ENCODE results near the gene MAP3K20. TPM values are rescaled to one million over a fixed set of nuclear protein-coding genes. Genes with fewer than 3 reads are reported as not detected.

MAP3K20 gene
- total RNA-seq, 1 experiment from 2014 or later, result 44.5 TPM

GRCh38 chr2:173175222-173175621 lies 99.6 kb downstream of the MAP3K20 start:
- H3K27me3 ChIP-seq (replicated peaks; ENCODE audit: control insufficient read depth, insufficient read depth, low read length), result no peaks in the 10 kb centered on the region
- no peaks in the 10 kb centered on the region; the same call in 1 of the 2 replicates for H3K4me1 ChIP-seq
- Mint-ChIP-seq H3K4me3 (ENCODE audit: unreplicated experiment) (no peak overlapping the region), H3K9me3 (ENCODE audit: unreplicated experiment) (no peaks in the 10 kb centered on the region), H3K27me3 (ENCODE audit: insufficient read depth, unreplicated experiment) (no peaks in the 10 kb centered on the region), H3K36me3 (ENCODE audit: insufficient read depth, unreplicated experiment) (peaks cover 7% of the 10 kb centered on the region), H3K27ac (ENCODE audit: unreplicated experiment) (no peak overlapping the region), H3K4me1 (ENCODE audit: low read depth, unreplicated experiment) (peaks cover 9% of the 10 kb centered on the region)
- no TSS peak for BruUV-seq (replicated peaks)
- CTCF ChIA-PET, result no interaction called here
- intact Hi-C loops (cut with micrococcal nuclease; ENCODE audit: unreplicated experiment), result no loop called here
- no peak for TF ChIP-seq CTCF (IDR thresholded peaks at IDR 0.05; ENCODE audit: insufficient read depth in 1 of 2, low read depth in 1 of 2, low read length in 1 of 2, severe bottlenecking in 1 of 2, unreplicated experiment in 1 of 2)
- POLR2A ChIA-PET, result no interaction called here
- H3K36me3 ChIP-seq (ENCODE audit: control insufficient read depth, insufficient read depth, low read length), result no peaks in the 10 kb centered on the region
- no peak overlapping the region for H3K4me3 ChIP-seq (ENCODE audit: low read depth, low read length)
- DNase-seq, result no peak
- H3K9me3 ChIP-seq, result no peaks in the 10 kb centered on the region

GRCh38 chr2:173181982-173182381 lies 106.3 kb downstream of the MAP3K20 start:
- ChIA-PET CTCF (no interaction called here), POLR2A (no interaction called here)
- Histone ChIP-seq H3K4me1 (no peaks in the 10 kb centered on the region; the same call in 1 of the 2 replicates), H3K9me3 (no peaks in the 10 kb centered on the region), H3K36me3 (ENCODE audit: control insufficient read depth, insufficient read depth, low read length) (no peaks in the 10 kb centered on the region), H3K4me3 (ENCODE audit: low read depth, low read length) (no peak overlapping the region), H3K27me3 (replicated peaks; ENCODE audit: control insufficient read depth, insufficient read depth, low read length) (no peaks in the 10 kb centered on the region)
- DNase-seq, result no peak
- TF ChIP-seq CTCF (IDR thresholded peaks at IDR 0.05; ENCODE audit: insufficient read depth in 1 of 2, low read depth in 1 of 2, low read length in 1 of 2, severe bottlenecking in 1 of 2, unreplicated experiment in 1 of 2), result no peak
- BruUV-seq (replicated peaks), result no TSS peak
- H3K4me3 Mint-ChIP-seq (ENCODE audit: unreplicated experiment), result no peak overlapping the region
- H3K27me3 Mint-ChIP-seq (ENCODE audit: insufficient read depth, unreplicated experiment), result no peaks in the 10 kb centered on the region
- no peaks in the 10 kb centered on the region for H3K9me3 Mint-ChIP-seq (ENCODE audit: unreplicated experiment)
- no peaks in the 10 kb centered on the region for H3K4me1 Mint-ChIP-seq (ENCODE audit: low read depth, unreplicated experiment)
- H3K27ac Mint-ChIP-seq (ENCODE audit: unreplicated experiment), result no peak overlapping the region
- intact Hi-C loops (cut with micrococcal nuclease; ENCODE audit: unreplicated experiment), result no loop called here
- no peaks in the 10 kb centered on the region for H3K36me3 Mint-ChIP-seq (ENCODE audit: insufficient read depth, unreplicated experiment)

GRCh38 chr2:173184031-173185004 lies 108.7 kb downstream of the MAP3K20 start:
- Histone ChIP-seq H3K9me3 (no peaks in the 10 kb centered on the region), H3K36me3 (ENCODE audit: control insufficient read depth, insufficient read depth, low read length) (no peaks in the 10 kb centered on the region), H3K4me1 (peaks cover 15% of the 10 kb centered on the region), H3K4me3 (ENCODE audit: low read depth, low read length) (no peak overlapping the region), H3K27me3 (replicated peaks; ENCODE audit: control insufficient read depth, insufficient read depth, low read length) (no peaks in the 10 kb centered on the region)
- POLR2A ChIA-PET, result no interaction called here
- Mint-ChIP-seq H3K27me3 (ENCODE audit: insufficient read depth, unreplicated experiment) (no peaks in the 10 kb centered on the region), H3K27ac (ENCODE audit: unreplicated experiment) (no peak overlapping the region), H3K9me3 (ENCODE audit: unreplicated experiment) (no peaks in the 10 kb centered on the region), H3K36me3 (ENCODE audit: insufficient read depth, unreplicated experiment) (no peaks in the 10 kb centered on the region), H3K4me3 (ENCODE audit: unreplicated experiment) (no peak overlapping the region), H3K4me1 (ENCODE audit: low read depth, unreplicated experiment) (peaks cover 10% of the 10 kb centered on the region)
- BruUV-seq (replicated peaks), result no TSS peak
- intact Hi-C loops (cut with micrococcal nuclease; ENCODE audit: unreplicated experiment), result no loop called here
- no peak for TF ChIP-seq CTCF (IDR thresholded peaks at IDR 0.05; ENCODE audit: insufficient read depth in 1 of 2, low read depth in 1 of 2, low read length in 1 of 2, severe bottlenecking in 1 of 2, unreplicated experiment in 1 of 2)
- CTCF ChIA-PET, result no interaction called here
- DNase-seq, result no peak
